ENCODE data around the gene FHDC1. TPM values are rescaled to one million over a fixed set of nuclear protein-coding genes. Genes with fewer than 3 reads are reported as not detected.

Gene FHDC1
- total RNA-seq, 4 donors from 2014 or later, result 6.6 to 32.8 (median 25.4) TPM

DNA sequence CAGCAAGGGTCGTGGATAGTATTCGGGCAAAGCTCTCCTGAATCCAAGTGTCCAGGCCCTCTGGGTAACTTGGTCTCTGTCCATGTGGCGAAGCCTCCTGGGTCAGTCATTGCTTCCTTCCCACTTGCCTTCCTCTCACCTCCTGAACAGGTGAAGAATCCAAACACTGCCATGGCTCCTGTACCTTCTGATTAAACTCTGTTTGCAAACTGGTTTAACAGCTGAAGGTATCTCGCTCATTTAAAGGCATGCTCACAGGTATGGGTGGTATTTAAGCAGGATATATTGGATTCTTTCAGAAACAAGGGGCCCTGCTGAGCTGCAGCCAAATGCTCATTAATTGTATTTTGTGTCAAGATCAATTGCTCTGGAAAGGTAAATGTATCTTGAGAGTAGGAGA lies 28.2 kb downstream of the FHDC1 start:
- H3K4me1 ChIP-seq, result peaks cover 0 to 5% (median 0%) of the 10 kb centered on the region in 4 donors
- no peaks in the 10 kb centered on the region for H3K27me3 ChIP-seq
- no peak overlapping the region for H3K27ac ChIP-seq
- no peak for DNase-seq
- TF ChIP-seq, protein P1, sequence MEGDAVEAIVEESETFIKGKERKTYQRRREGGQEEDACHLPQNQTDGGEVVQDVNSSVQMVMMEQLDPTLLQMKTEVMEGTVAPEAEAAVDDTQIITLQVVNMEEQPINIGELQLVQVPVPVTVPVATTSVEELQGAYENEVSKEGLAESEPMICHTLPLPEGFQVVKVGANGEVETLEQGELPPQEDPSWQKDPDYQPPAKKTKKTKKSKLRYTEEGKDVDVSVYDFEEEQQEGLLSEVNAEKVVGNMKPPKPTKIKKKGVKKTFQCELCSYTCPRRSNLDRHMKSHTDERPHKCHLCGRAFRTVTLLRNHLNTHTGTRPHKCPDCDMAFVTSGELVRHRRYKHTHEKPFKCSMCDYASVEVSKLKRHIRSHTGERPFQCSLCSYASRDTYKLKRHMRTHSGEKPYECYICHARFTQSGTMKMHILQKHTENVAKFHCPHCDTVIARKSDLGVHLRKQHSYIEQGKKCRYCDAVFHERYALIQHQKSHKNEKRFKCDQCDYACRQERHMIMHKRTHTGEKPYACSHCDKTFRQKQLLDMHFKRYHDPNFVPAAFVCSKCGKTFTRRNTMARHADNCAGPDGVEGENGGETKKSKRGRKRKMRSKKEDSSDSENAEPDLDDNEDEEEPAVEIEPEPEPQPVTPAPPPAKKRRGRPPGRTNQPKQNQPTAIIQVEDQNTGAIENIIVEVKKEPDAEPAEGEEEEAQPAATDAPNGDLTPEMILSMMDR (IDR thresholded peaks at IDR 0.05), result no peak
- no peak for TF ChIP-seq POLR2A (IDR thresholded peaks at IDR 0.05)
- no peaks in the 10 kb centered on the region for H3K9me3 ChIP-seq
- H3K4me3 ChIP-seq, result no peak overlapping the region
- H3K36me3 ChIP-seq, result peaks cover 0 to 60% (median 2%) of the 10 kb centered on the region in 3 donors

DNA sequence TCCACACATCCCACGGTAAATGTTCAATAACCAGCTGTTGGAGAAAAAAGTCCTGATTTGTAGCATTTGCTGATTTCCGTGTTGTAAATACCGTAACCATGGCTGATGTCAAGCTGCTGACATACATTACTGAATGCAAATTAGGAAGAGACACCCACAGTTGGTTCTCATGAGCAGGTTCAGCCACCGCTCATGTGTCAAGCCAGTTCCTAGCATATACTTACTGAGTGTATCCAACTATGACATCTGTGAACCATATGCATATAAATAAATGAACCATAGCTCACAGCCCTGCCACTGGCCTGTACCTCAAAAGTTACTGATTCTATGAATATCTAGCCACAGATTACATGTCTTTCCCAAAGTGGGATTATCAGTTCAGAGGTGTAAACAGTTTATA lies 29.5 kb downstream of the FHDC1 start:
- Histone ChIP-seq H3K9me3 (no peaks in the 10 kb centered on the region), H3K4me3 (no peak overlapping the region), H3K4me1 (no peaks in the 10 kb centered on the region), H3K36me3 (peaks cover 0 to 59% (median 2%) of the 10 kb centered on the region in 3 donors), H3K27me3 (no peaks in the 10 kb centered on the region), H3K27ac (no peak overlapping the region)
- TF ChIP-seq, protein P1 (IDR thresholded peaks at IDR 0.05), result no peak
- TF ChIP-seq POLR2A (IDR thresholded peaks at IDR 0.05), result no peak
- DNase-seq, result no peak

DNA sequence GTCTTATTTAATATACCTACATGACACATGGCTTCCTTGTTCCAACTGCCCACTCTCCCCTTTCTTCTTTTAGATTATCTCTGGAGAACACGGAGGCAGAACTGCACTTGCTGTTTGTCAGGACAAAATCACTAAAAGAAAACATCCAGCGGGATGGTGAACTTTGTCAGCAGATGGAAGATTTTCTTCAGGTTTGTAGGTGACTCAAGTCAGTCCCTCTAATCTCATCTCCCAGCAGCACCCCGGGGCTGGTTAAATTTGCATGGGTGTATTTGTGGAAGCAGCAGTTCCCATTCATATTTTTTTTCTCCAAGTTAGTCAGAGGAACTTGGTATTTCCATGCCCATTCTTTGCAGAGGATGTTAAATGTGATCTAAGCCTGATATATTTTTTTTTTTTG lies 31.8 kb downstream of the FHDC1 start:
- Histone ChIP-seq H3K36me3 (peaks cover 0 to 54% (median 2%) of the 10 kb centered on the region in 3 donors), H3K4me1 (no peaks in the 10 kb centered on the region)
- TF ChIP-seq, protein P1 (IDR thresholded peaks at IDR 0.05), result no peak
- no peak for TF ChIP-seq POLR2A (IDR thresholded peaks at IDR 0.05)

DNA sequence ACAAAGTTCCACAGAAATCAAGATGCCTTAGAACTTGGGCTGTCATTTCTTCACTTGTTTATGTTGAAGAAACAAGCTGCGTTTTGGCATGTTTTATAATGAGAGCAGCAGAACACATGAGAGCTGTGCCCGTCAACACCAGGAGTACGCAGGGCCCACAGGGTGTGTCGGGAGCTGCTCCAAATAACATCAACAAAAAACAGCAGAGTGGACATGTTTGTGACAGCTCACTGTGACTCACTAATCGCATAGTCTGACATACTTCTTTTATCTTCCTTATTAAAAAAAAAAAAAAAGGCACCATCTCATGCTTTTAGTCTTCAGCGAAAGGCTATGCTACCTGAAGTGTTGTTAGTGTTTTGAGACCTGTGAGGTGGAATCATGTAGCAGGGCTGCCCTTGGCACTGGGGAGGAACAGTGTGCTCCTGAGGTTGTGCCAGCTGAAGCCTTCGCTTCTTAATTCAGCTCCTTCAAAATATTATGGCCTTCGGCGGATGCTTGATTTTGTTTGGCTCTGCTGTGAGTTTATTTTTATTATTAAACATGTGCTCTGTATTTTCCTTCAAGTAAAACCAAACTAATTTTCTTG lies 32.8 kb downstream of the FHDC1 start:
- Histone ChIP-seq H3K36me3 (peaks cover 0 to 54% (median 2%) of the 10 kb centered on the region in 3 donors), H3K27me3 (no peaks in the 10 kb centered on the region), H3K4me1 (no peaks in the 10 kb centered on the region), H3K27ac (no peak overlapping the region), H3K9me3 (no peaks in the 10 kb centered on the region), H3K4me3 (no peak overlapping the region)
- TF ChIP-seq, protein P1 (IDR thresholded peaks at IDR 0.05), result no peak
- TF ChIP-seq POLR2A (IDR thresholded peaks at IDR 0.05), result no peak
- no peak for DNase-seq

More for the DNA sequence above, 31.8 kb downstream of the FHDC1 start:
- no peaks in the 10 kb centered on the region for H3K27me3 ChIP-seq
- H3K4me3 ChIP-seq, result no peak overlapping the region
- no peak overlapping the region for H3K27ac ChIP-seq
- H3K9me3 ChIP-seq, result no peaks in the 10 kb centered on the region
- no peak for DNase-seq

DNA sequence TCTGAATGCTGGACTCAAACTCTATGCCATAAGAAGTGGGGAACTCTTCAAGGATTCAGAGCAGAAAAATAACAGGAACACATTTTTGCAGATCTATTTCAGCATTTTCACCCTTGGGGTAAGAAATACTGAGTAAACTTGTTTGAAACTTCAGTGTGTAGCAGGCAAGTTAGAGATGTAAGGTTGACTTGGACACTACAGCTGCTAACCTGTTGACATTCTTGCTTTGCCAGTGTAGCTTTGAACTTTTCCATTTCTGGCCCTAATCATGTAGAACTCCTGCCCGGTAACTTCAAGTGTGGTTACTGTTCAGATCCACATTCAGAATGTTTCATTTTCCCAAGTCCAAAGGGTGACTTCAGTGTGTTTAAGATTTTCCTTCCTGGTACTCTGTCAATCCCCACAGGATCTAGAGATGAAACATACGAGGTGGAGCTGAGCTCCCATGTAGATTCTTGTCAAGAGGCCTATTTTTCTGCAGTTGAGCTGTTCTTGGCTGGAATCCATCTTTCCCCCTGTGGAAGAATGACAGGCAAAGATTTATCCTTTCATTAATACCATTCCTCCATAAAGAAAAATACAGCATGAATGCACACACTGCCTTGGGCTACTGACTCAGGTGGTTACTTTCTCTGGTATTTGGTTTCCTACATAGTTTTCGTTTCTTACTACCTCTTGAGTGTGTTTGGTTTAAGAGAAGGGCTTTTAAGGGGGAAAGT lies 34.1 kb downstream of the FHDC1 start:
- DNase-seq, result no peak
- peaks cover 0 to 52% (median 2%) of the 10 kb centered on the region in 3 donors for H3K36me3 ChIP-seq
- H3K4me3 ChIP-seq, result no peak overlapping the region
- H3K27me3 ChIP-seq, result no peaks in the 10 kb centered on the region
- TF ChIP-seq, protein P1 (IDR thresholded peaks at IDR 0.05), result no peak
- TF ChIP-seq POLR2A (IDR thresholded peaks at IDR 0.05), result no peak
- peak overlapping the region in 1 of 4 donors; percentile 62 for H3K27ac ChIP-seq
- H3K9me3 ChIP-seq, result no peaks in the 10 kb centered on the region
- no peaks in the 10 kb centered on the region for H3K4me1 ChIP-seq

Measured in Peyer's patch (tissue), 4 donors.